ENCODE measurements around the gene TMEM187.

TMEM187 gene

GRCh38 chrX:154011376-154012335 lies 39.1 kb downstream of the TMEM187 start:
- no peak for TF ChIP-seq EGR1 (IDR thresholded peaks at IDR 0.05)
- no peak for TF ChIP-seq NFIC (IDR thresholded peaks at IDR 0.05)
- no peak for TF ChIP-seq MAX (IDR thresholded peaks at IDR 0.05)
- no peak for TF ChIP-seq TCF12 (IDR thresholded peaks at IDR 0.05; ENCODE audit: low read depth)
- TF ChIP-seq, protein P1, sequence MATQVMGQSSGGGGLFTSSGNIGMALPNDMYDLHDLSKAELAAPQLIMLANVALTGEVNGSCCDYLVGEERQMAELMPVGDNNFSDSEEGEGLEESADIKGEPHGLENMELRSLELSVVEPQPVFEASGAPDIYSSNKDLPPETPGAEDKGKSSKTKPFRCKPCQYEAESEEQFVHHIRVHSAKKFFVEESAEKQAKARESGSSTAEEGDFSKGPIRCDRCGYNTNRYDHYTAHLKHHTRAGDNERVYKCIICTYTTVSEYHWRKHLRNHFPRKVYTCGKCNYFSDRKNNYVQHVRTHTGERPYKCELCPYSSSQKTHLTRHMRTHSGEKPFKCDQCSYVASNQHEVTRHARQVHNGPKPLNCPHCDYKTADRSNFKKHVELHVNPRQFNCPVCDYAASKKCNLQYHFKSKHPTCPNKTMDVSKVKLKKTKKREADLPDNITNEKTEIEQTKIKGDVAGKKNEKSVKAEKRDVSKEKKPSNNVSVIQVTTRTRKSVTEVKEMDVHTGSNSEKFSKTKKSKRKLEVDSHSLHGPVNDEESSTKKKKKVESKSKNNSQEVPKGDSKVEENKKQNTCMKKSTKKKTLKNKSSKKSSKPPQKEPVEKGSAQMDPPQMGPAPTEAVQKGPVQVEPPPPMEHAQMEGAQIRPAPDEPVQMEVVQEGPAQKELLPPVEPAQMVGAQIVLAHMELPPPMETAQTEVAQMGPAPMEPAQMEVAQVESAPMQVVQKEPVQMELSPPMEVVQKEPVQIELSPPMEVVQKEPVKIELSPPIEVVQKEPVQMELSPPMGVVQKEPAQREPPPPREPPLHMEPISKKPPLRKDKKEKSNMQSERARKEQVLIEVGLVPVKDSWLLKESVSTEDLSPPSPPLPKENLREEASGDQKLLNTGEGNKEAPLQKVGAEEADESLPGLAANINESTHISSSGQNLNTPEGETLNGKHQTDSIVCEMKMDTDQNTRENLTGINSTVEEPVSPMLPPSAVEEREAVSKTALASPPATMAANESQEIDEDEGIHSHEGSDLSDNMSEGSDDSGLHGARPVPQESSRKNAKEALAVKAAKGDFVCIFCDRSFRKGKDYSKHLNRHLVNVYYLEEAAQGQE (IDR thresholded peaks at IDR 0.05; ENCODE audit: low read depth): no peak
- TF ChIP-seq FOXM1 (IDR thresholded peaks at IDR 0.05; ENCODE audit: borderline replicate concordance, low read depth): no peak
- TF ChIP-seq CEBPB (IDR thresholded peaks at IDR 0.05): no peak
- no peak for TF ChIP-seq ZBTB7A (IDR thresholded peaks at IDR 0.05; ENCODE audit: low read depth)
- TF ChIP-seq EP300 (IDR thresholded peaks at IDR 0.05; ENCODE audit: borderline replicate concordance): no peak
- no peak for TF ChIP-seq USF1 (IDR thresholded peaks at IDR 0.05)
- TF ChIP-seq YY1 (IDR thresholded peaks at IDR 0.05; ENCODE audit: low read depth): no peak
- TF ChIP-seq TEAD4 (IDR thresholded peaks at IDR 0.05): no peak
- TF ChIP-seq RAD21 (IDR thresholded peaks at IDR 0.05; ENCODE audit: low read depth): no peak
- TF ChIP-seq TAF1 (IDR thresholded peaks at IDR 0.05; ENCODE audit: low read depth): no peak
- no peak for TF ChIP-seq CREB1 (IDR thresholded peaks at IDR 0.05; ENCODE audit: low read depth)

- TF ChIP-seq TAF1 (IDR thresholded peaks at IDR 0.05; ENCODE audit: low read depth) (no peak), TCF12 (IDR thresholded peaks at IDR 0.05; ENCODE audit: low read depth) (no peak)
Measured at GRCh38 chrX:154012336-154012991, 39.9 kb downstream of the TMEM187 start.

DNA sequence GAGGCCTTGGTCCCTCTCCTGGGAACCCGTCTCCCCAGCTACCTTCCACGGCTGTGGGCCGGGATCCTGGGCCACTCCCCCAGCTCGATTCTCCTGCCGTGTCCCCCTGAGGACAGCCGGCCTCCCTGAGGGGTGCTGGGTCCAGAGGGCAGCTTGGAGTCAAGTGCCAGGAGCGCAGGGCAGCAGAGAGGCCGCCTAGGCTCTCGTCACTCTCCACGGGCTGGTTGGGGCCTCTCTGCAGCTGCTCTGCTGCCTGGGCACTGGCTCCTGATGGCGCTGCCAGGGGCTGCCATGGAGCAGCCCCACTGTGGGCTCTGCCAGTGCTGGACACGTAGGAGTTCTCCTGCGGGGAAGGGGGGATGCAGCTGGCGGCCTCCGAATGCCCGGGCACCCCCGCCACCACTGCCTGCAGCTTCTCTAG lies 40.5 kb downstream of the TMEM187 start:
- no peak for TF ChIP-seq TEAD4 (IDR thresholded peaks at IDR 0.05)
- TF ChIP-seq FOXM1 (IDR thresholded peaks at IDR 0.05; ENCODE audit: borderline replicate concordance, low read depth): no peak
- TF ChIP-seq USF1 (IDR thresholded peaks at IDR 0.05): no peak
- TF ChIP-seq EGR1 (IDR thresholded peaks at IDR 0.05): no peak
- TF ChIP-seq MAX (IDR thresholded peaks at IDR 0.05): no peak
- no peak for TF ChIP-seq NFIC (IDR thresholded peaks at IDR 0.05)
- no peak for TF ChIP-seq CEBPB (IDR thresholded peaks at IDR 0.05)
- TF ChIP-seq CREB1 (IDR thresholded peaks at IDR 0.05; ENCODE audit: low read depth): no peak
- TF ChIP-seq RAD21 (IDR thresholded peaks at IDR 0.05; ENCODE audit: low read depth): no peak
- TF ChIP-seq TCF12 (IDR thresholded peaks at IDR 0.05; ENCODE audit: low read depth): no peak

DNA sequence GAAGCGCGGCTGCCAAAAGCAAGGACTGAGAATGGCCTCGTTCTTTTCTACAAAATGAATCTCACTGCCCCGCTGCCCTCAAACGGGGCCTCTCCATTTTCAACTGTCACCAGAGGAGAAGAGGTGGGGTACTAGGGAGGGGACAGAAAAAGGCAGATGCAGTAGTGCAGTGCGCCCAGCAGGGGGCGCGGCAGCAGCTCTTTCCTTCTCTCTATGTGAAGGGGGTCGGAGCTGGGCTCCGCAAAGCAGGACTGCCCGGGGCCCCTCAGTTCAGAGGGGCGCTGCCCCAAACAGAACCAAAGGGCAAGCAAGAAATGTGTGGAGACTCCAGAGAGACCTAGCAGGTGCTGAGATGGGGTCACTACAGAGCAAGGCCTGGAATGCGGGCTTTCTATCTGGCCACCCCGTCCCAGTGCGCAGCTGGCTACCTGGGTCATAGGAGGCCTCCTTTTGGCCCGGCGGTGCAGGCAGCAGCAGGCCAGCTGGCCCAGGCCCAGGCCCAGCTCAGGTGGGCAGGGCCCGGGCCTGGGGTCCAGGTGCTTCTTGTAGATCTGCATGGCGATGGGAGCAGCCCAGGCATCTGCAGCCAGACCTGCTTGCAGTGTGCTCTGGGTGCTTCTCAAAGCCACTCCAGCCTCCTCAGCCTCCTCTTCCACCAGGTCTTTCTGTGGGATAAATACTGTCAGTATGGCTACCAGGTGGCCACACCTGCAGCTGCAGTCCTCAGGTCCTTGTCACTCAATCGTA lies 41.2 kb downstream of the TMEM187 start:
- no peak for TF ChIP-seq ZBTB7A (IDR thresholded peaks at IDR 0.05; ENCODE audit: low read depth)
- TF ChIP-seq USF1 (IDR thresholded peaks at IDR 0.05): no peak
- no peak for TF ChIP-seq FOXM1 (IDR thresholded peaks at IDR 0.05; ENCODE audit: borderline replicate concordance, low read depth)
- TF ChIP-seq TCF12 (IDR thresholded peaks at IDR 0.05; ENCODE audit: low read depth): no peak
- TF ChIP-seq TEAD4 (IDR thresholded peaks at IDR 0.05): no peak

- TF ChIP-seq MAX (IDR thresholded peaks at IDR 0.05): no peak
- TF ChIP-seq ZBTB7A (IDR thresholded peaks at IDR 0.05; ENCODE audit: low read depth): no peak
- TF ChIP-seq EGR1 (IDR thresholded peaks at IDR 0.05): no peak
- no peak for TF ChIP-seq TEAD4 (IDR thresholded peaks at IDR 0.05)
- TF ChIP-seq CREB1 (IDR thresholded peaks at IDR 0.05; ENCODE audit: low read depth): no peak
- TF ChIP-seq USF1 (IDR thresholded peaks at IDR 0.05): no peak
- no peak for TF ChIP-seq FOXM1 (IDR thresholded peaks at IDR 0.05; ENCODE audit: borderline replicate concordance, low read depth)
- no peak for TF ChIP-seq YY1 (IDR thresholded peaks at IDR 0.05; ENCODE audit: low read depth)
- TF ChIP-seq TCF12 (IDR thresholded peaks at IDR 0.05; ENCODE audit: low read depth): no peak
- no peak for TF ChIP-seq EP300 (IDR thresholded peaks at IDR 0.05; ENCODE audit: borderline replicate concordance)
- TF ChIP-seq CEBPB (IDR thresholded peaks at IDR 0.05): no peak
- TF ChIP-seq, protein P1 (IDR thresholded peaks at IDR 0.05; ENCODE audit: low read depth): no peak
- no peak for TF ChIP-seq RAD21 (IDR thresholded peaks at IDR 0.05; ENCODE audit: low read depth)
- no peak for TF ChIP-seq NFIC (IDR thresholded peaks at IDR 0.05)
- no peak for TF ChIP-seq TAF1 (IDR thresholded peaks at IDR 0.05; ENCODE audit: low read depth)
Measured at GRCh38 chrX:154014429-154015380, 42.2 kb downstream of the TMEM187 start.
